H9 (cell line): ENCODE data around the gene ZGLP1. TPM values are rescaled to one million over a fixed set of nuclear protein-coding genes. Genes with fewer than 3 reads are reported as not detected.

ENCODE experiments used
- DNase-seq: peaks from one replicate; pipeline ENCODE4 v3.0.0-alpha.2; 2017
- H2AFZ ChIP-seq: one replicate; pipeline ENCODE4 v1.6.1; 2013; ENCODE audit warnings: mild to moderate bottlenecking, low read length, control low read depth, moderate library complexity
- H2AK5ac ChIP-seq: 2 replicates; pipeline ENCODE4 v1.6.1; 2013; ENCODE audit warnings: low read length, control low read depth, mixed read lengths; ENCODE audit not compliant: insufficient read length
- H2BK120ac ChIP-seq: one replicate; pipeline ENCODE4 v1.6.1; 2013; ENCODE audit warnings: low read depth, mild to moderate bottlenecking, low read length, control low read depth, inconsistent platforms; ENCODE audit not compliant: poor library complexity, severe bottlenecking
- H2BK12ac ChIP-seq: 2 replicates; pipeline ENCODE4 v1.6.1; 2013; ENCODE audit warnings: low read length, control low read depth, mixed read lengths, low read depth; ENCODE audit not compliant: insufficient read length
- H2BK15ac ChIP-seq: 2 replicates; pipeline ENCODE4 v1.6.1; 2013; ENCODE audit warnings: low read depth, low read length, control low read depth
- H2BK20ac ChIP-seq: one replicate; pipeline ENCODE4 v1.6.1; 2013; ENCODE audit warnings: low read depth, mild to moderate bottlenecking, low read length, control low read depth, inconsistent platforms; ENCODE audit not compliant: poor library complexity, severe bottlenecking
- H2BK5ac ChIP-seq: 2 replicates; pipeline ENCODE4 v1.6.1; 2013; ENCODE audit warnings: low read length, control low read depth, mixed read lengths; ENCODE audit not compliant: insufficient read length
- H3K14ac ChIP-seq: 2 replicates; pipeline ENCODE4 v1.6.1; 2013; ENCODE audit warnings: low read length, control low read depth; ENCODE audit not compliant: insufficient read depth
- H3K18ac ChIP-seq: 2 replicates; pipeline ENCODE4 v1.6.1; 2013; ENCODE audit warnings: low read depth, mild to moderate bottlenecking, mixed read lengths, low read length, control low read depth; ENCODE audit not compliant: insufficient read length
- H3K23ac ChIP-seq: 2 replicates; pipeline ENCODE4 v1.6.1; 2013; ENCODE audit warnings: low read length, control low read depth, mixed read lengths, low read depth; ENCODE audit not compliant: insufficient read length
- H3K23me2 ChIP-seq: 2 replicates; pipeline ENCODE4 v1.6.1; 2013; ENCODE audit warnings: low read depth, mild to moderate bottlenecking, mixed read lengths, low read length, control low read depth; ENCODE audit not compliant: insufficient read length, poor library complexity, severe bottlenecking
- H3K27ac ChIP-seq: 2 replicates; pipeline ENCODE4 v1.5.1; 2013; ENCODE audit warnings: low read length, control low read depth, mixed read lengths, low read depth; ENCODE audit not compliant: insufficient read length
- H3K27me3 ChIP-seq: 2 replicates; pipeline ENCODE4 v1.6.1; 2013; ENCODE audit warnings: low read length, control low read depth, inconsistent platforms; ENCODE audit not compliant: insufficient read depth
- H3K4ac ChIP-seq: 2 replicates; pipeline ENCODE4 v1.6.1; 2013; ENCODE audit warnings: low read depth, mild to moderate bottlenecking, control low read depth, inconsistent platforms, low read length, moderate library complexity
- H3K4me1 ChIP-seq: 2 replicates; pipeline ENCODE4 v1.6.1; 2013; ENCODE audit warnings: low read length, control low read depth, inconsistent platforms; ENCODE audit not compliant: insufficient read depth
- H3K4me2 ChIP-seq: 2 replicates; pipeline ENCODE4 v1.6.1; 2013; ENCODE audit warnings: low read length, control low read depth, mixed read lengths; ENCODE audit not compliant: insufficient read length, insufficient read depth
- H3K56ac ChIP-seq: 2 replicates; pipeline ENCODE4 v1.6.1; 2013; ENCODE audit warnings: low read depth, mild to moderate bottlenecking, mixed read lengths, low read length, control low read depth; ENCODE audit not compliant: insufficient read length
- H3K79me1 ChIP-seq: 2 replicates; pipeline ENCODE4 v1.6.1; 2013; ENCODE audit warnings: low read depth, mild to moderate bottlenecking, moderate library complexity, low read length, control low read depth, inconsistent platforms; ENCODE audit not compliant: insufficient read depth, poor library complexity, severe bottlenecking
- H3K79me2 ChIP-seq: 2 replicates; pipeline ENCODE4 v1.6.1; 2013; ENCODE audit warnings: low read length, control low read depth, inconsistent platforms; ENCODE audit not compliant: insufficient read depth
- H3K9ac ChIP-seq: 2 replicates; pipeline ENCODE4 v1.6.1; 2013; ENCODE audit warnings: low read length, control low read depth, mixed read lengths; ENCODE audit not compliant: insufficient read length; ENCODE audit errors: extremely low read depth
- H3K9me3 ChIP-seq: one replicate; pipeline ENCODE4 v1.6.1; 2013; ENCODE audit warnings: low read depth, low read length, inconsistent platforms; ENCODE audit not compliant: control insufficient read depth
- H3T11ph ChIP-seq: one replicate; pipeline ENCODE4 v1.6.1; 2013; ENCODE audit warnings: mild to moderate bottlenecking, low read length, control low read depth, inconsistent platforms
- H4K20me1 ChIP-seq: one replicate; pipeline ENCODE4 v1.6.1; 2013; ENCODE audit not compliant: control insufficient read depth, insufficient read length, insufficient read depth
- H4K5ac ChIP-seq: 2 replicates; pipeline ENCODE4 v1.6.1; 2013; ENCODE audit warnings: low read depth, mild to moderate bottlenecking, mixed read lengths, low read length, control low read depth; ENCODE audit not compliant: insufficient read length
- H4K8ac ChIP-seq: replicated peaks from 2 replicates; pipeline ENCODE4 v1.6.1; 2013; ENCODE audit warnings: low read length, control low read depth, mixed read lengths, low read depth; ENCODE audit not compliant: insufficient read length
- H4K91ac ChIP-seq: 2 replicates; pipeline ENCODE4 v1.6.1; 2013; ENCODE audit warnings: low read depth, mild to moderate bottlenecking, moderate library complexity, mixed read lengths, low read length, control low read depth; ENCODE audit not compliant: insufficient read length
- H3K27ac Mint-ChIP-seq, 3 experiments: 2 replicates in 2 of 3; 3 replicates in 1 of 3; pipeline ENCODE4 v1.8.0; 2020 to 2021; ENCODE audit warnings: mixed read lengths in 3 of 3, mild to moderate bottlenecking in 1 of 3, moderate library complexity in 1 of 3
- H3K27me3 Mint-ChIP-seq: 2 replicates; pipeline ENCODE4 v1.8.0; 2021; ENCODE audit warnings: low read depth, mild to moderate bottlenecking, moderate library complexity, mixed read lengths
- H3K36me3 Mint-ChIP-seq, 3 experiments: 2 replicates in 2 of 3; 3 replicates in 1 of 3; pipeline ENCODE4 v1.8.0; 2020 to 2021; ENCODE audit warnings: low read depth in 3 of 3, mixed read lengths in 3 of 3; ENCODE audit not compliant: insufficient read depth in 1 of 3
- H3K4me1 Mint-ChIP-seq, 2 experiments: 2 replicates each; pipeline ENCODE4 v1.8.0; 2020; ENCODE audit warnings: mixed read lengths in 2 of 2
- H3K4me3 Mint-ChIP-seq, 2 experiments: 2 replicates in 1 of 2; 3 replicates in 1 of 2; pipeline ENCODE4 v1.8.0; 2020 to 2021; ENCODE audit warnings: mild to moderate bottlenecking in 2 of 2, mixed read lengths in 2 of 2, moderate library complexity in 1 of 2
- H3K9me3 Mint-ChIP-seq, 2 experiments: 2 replicates in 1 of 2; 3 replicates in 1 of 2; pipeline ENCODE4 v1.8.0; 2020; ENCODE audit warnings: mild to moderate bottlenecking in 2 of 2, mixed read lengths in 2 of 2, moderate library complexity in 1 of 2
- CTCF ChIP-seq: fragments of 200-600 bp; sonication (generic); conservative IDR thresholded peaks from 3 replicates; pipeline ENCODE4 v1.8.0; 2021; ENCODE audit warnings: antibody characterized with exemption, mild to moderate bottlenecking
- WGBS: extraction: QIAGEN DNeasy Blood & Tissue Kit; methylation state at CpG from one replicate; pipeline ENCODE4 v1.1.7; 2013; ENCODE audit warnings: missing lambda C conversion rate, low lambda C conversion rate, mixed read lengths; ENCODE audit not compliant: insufficient read length; ENCODE audit errors: extremely low coverage; 5-methylcytosine and 5-hydroxymethylcytosine counted together
- total RNA-seq: library from RNA; stranded (reverse); gene quantifications from 2 replicates; pipeline ENCODE4 v1.2.1, GENCODE V29; 2021

Gene ZGLP1
- total RNA-seq, 1 experiment from 2014 or later = 6.9 TPM

- peak overlapping the region in 1 of 2 experiments; percentile 29; a peak in 2 of 5 replicates for H3K4me3 Mint-ChIP-seq
- Histone ChIP-seq H4K5ac (no peak overlapping the region), H3K79me2 (no peaks in the 10 kb centered on the region), H3K56ac (no peak overlapping the region), H4K20me1 (no peaks in the 10 kb centered on the region), H3T11ph (no peak overlapping the region), H2BK5ac (no peak overlapping the region), H3K23me2 (peaks cover 11% of the 10 kb centered on the region), H3K18ac (no peak overlapping the region), H4K91ac (no peak overlapping the region), H3K14ac (no peak overlapping the region), H3K4ac (no peak overlapping the region), H3K23ac (no peak overlapping the region), H2AFZ (no peak overlapping the region), H4K8ac (no peak overlapping the region), H3K27ac (no peak overlapping the region), H2BK120ac (no peak overlapping the region), H3K9me3 (no peaks in the 10 kb centered on the region), H2BK12ac (no peak overlapping the region), H2BK20ac (no peak overlapping the region), H2BK15ac (no peak overlapping the region), H3K9ac (no peak overlapping the region), H3K27me3 (peaks cover 13% of the 10 kb centered on the region; the same call in 1 of the 2 replicates), H2AK5ac (no peak overlapping the region), H3K79me1 (no peaks in the 10 kb centered on the region), H3K4me2 (no peak overlapping the region), H3K4me1 (no peaks in the 10 kb centered on the region)
- no peak overlapping the region for H3K27ac Mint-ChIP-seq
- H3K36me3 Mint-ChIP-seq = peaks cover 0 to 9% (median 5%) of the 10 kb centered on the region in 3 experiments; a peak in 5 of 7 replicates
- no peak for TF ChIP-seq CTCF
- no peaks in the 10 kb centered on the region for H3K9me3 Mint-ChIP-seq
- no CpG with 5 or more reads among the region's 14 CpGs for WGBS
- peaks cover 55% of the 10 kb centered on the region for H3K27me3 Mint-ChIP-seq
- no peak for DNase-seq
- H3K4me1 Mint-ChIP-seq = peaks cover 4 to 8% of the 10 kb centered on the region in 2 experiments
Measured at GRCh38 chr19:10299545-10300458, 9.8 kb downstream of the ZGLP1 start.
